ENCODE data around the gene APOBEC3B.

- TF ChIP-seq CTCF (IDR thresholded peaks at IDR 0.05), result no peak
- no peak for TF ChIP-seq POLR2A (IDR thresholded peaks at IDR 0.05)
- no peak for TF ChIP-seq POLR2AphosphoS5 (IDR thresholded peaks at IDR 0.05)
Observed at GRCh38 chr22:38954414-38955043, 27.6 kb upstream of the APOBEC3B start.

Data from suprapubic skin (tissue), 4 donors.